Body of pancreas (tissue), 4 donors: Measurements from ENCODE around the gene ADPRHL1.

Experiments used
- POLR2A ChIP-seq, 3 donors: fragments of 450-650 bp; IDR thresholded peaks; one replicate each; pipeline ENCODE4 v1.6.1; 2016; ENCODE audit warnings: antibody characterized with exemption in 3 of 3, mild to moderate bottlenecking in 2 of 3
- TF ChIP-seq, protein P1 (sequence below), 7 experiments: fragments of 450-650 bp in 4 of 7; fragments of 200-600 bp in 3 of 7; sonication (generic) in 3 of 7; IDR thresholded peaks; one replicate each; pipeline ENCODE4 v1.5.1; 2016 to 2019; ENCODE audit warnings: antibody characterized with exemption in 7 of 7

DNA sequence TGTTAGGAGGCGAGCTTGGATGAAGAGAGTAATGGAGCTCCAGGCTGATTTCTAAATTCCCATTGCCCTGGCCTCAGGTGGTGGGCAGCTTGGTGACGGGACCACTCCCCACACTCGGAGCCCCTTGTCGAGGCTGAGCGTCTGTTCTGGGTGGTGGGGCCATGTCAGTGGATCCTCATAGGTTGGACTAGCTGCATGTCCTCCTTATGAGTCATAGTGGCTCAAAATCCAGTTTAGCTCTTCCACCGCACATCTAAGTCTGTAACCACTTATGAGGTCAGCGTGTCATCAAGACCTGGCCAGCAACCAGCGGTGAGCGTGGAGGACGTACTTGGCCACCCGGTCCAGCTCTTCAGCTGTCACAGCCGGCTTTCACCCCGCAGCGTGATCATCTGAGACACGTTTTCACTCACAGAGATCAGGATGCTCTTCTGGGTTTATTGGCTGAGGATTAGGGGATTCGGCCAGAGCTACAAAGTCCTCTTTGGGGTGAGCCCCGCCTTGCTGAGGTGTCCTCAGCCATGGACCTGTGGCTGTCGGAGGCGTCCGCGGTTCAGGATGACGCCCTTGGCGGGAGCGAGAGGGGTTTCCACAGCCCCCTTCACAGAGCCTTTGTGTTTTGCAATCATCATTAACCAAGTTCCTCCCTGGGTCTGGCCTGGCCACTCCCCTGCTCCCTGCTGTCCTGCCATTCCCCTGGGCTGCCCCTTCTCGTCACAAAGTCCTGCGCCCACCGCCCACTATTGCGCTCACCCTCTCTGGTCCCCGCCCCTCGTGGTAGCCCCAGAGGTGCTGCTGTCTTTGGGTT is 41.9 kb downstream of the ADPRHL1 start:
- TF ChIP-seq, protein P1, sequence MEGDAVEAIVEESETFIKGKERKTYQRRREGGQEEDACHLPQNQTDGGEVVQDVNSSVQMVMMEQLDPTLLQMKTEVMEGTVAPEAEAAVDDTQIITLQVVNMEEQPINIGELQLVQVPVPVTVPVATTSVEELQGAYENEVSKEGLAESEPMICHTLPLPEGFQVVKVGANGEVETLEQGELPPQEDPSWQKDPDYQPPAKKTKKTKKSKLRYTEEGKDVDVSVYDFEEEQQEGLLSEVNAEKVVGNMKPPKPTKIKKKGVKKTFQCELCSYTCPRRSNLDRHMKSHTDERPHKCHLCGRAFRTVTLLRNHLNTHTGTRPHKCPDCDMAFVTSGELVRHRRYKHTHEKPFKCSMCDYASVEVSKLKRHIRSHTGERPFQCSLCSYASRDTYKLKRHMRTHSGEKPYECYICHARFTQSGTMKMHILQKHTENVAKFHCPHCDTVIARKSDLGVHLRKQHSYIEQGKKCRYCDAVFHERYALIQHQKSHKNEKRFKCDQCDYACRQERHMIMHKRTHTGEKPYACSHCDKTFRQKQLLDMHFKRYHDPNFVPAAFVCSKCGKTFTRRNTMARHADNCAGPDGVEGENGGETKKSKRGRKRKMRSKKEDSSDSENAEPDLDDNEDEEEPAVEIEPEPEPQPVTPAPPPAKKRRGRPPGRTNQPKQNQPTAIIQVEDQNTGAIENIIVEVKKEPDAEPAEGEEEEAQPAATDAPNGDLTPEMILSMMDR (IDR thresholded peaks at IDR 0.05) = no peak
- TF ChIP-seq POLR2A (IDR thresholded peaks at IDR 0.05) = no peak
